ENCODE measurements around the gene MBD5.

Gene MBD5

DNA sequence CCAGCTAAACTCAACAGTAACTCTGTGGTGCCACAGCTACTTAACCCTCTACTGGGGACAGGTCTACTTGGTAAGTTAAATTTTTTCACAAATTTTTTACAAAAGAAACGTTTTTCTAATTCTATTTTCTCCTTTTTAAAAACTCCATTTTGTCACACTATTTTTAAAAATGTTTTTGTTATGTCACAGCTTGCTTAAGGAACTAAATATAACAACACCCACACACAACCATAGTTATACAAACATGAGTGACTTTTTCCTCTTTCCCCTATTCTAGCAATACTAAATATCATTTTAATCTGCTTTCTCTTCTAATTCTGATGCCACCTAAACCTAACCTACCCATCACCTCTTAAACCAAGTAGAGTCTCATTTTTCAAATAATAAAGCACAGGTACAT, 463.2 kb downstream of the MBD5 start:
- DNase-seq: peak; percentile 6 to 52

GRCh38 chr2:148486655-148487054, 465.8 kb downstream of the MBD5 start:
- no peak for DNase-seq

GRCh38 chr2:148487439-148487838, 466.5 kb downstream of the MBD5 start:
- DNase-seq: no peak

- DNase-seq: no peak
These were observed 470.0 kb downstream of the MBD5 start for GRCh38 chr2:148490840-148491439.

DNA sequence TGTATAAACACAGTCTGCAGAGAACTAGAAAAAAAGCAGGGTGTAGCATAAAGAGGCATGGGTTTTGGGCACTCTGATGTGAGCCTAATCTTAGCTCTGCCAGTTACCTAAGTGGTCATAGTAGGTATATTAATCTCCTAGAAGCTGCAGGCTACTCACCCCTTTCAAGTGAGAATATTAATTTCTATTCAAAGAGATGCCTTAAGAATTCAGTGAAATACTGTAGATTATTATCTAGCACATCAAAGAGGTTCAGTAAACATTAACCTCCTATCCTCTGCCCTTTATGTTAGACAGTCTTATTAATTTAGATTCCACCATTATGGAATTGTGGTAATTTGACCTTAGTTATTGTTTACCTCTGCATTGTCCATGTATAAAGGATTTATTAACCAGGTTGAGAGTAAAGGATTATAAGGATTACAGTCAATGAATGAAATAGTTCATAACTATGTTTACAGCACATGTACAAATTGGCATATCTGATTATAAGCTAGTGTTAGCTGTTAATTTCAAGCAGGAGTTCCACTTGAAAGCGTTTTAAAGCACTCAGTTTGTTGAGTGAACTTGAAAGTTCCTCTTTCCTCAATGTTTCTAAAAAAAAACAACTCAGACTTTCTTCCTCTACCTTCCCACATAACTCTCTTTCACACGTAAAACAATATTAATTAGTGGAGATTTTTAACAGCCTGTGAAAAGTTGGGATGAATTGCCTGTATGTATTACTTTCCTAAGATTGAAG, 473.1 kb downstream of the MBD5 start:
- DNase-seq: peak in 1 of 2 donors; percentile 19

- no peak for DNase-seq
These were observed 474.7 kb downstream of the MBD5 start for GRCh38 chr2:148495586-148495985.

- DNase-seq: no peak
These were observed 480.7 kb downstream of the MBD5 start for GRCh38 chr2:148501545-148501944.

DNA sequence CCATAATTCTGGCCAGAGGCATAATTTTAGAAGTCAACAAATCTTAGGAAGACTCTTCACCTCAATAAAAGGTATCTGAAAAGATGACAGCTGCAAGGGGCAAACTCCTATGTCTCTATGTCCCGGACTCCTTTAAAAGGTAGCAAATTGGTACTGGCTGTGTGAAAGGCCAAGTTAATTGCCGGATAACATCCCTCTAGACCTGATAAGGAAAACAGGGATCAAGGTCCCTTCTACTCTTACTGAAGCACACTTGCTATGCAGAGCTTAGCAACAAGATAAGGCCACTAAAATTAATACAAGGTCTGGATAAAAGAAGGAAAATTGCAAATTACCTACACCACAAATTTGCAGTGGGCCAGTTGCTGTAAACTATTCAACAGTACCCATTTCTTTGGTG, 482.6 kb downstream of the MBD5 start:
- DNase-seq: no peak

- no peak for DNase-seq
These were observed 487.1 kb downstream of the MBD5 start for GRCh38 chr2:148507970-148508369.

GRCh38 chr2:148508878-148509287, 488.0 kb downstream of the MBD5 start:
- no peak for DNase-seq

DNA sequence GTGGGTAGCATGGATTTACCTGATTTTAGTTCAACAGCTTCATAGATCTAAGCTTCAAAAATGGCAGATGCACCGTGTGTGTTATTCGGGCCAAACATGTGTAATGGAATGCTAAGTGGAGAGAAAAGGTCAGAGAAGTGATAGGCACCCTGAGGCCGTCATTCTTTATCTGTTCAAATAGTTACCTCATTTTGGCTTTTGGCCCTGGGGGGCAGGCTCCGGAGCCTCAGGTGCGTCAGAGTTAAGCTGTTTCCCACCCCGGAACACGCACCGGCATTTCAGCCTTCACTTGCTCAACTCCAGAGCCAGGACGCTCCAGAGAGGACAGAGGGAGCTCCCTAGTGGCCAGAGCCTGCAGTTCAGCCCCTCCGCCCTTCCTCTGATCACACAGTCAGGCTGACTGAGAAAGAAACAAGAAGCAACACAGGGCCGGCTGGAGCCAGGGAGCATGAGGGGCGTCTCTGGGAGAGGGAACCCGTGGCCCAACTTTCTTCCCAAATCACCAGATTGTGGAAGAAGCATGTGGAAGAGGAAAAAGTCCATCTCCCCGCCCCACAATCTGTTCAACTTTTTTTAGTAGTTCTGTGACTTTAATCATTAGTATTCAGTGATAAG, 488.5 kb downstream of the MBD5 start:
- peak; percentile 86 to 88 for DNase-seq

DNA sequence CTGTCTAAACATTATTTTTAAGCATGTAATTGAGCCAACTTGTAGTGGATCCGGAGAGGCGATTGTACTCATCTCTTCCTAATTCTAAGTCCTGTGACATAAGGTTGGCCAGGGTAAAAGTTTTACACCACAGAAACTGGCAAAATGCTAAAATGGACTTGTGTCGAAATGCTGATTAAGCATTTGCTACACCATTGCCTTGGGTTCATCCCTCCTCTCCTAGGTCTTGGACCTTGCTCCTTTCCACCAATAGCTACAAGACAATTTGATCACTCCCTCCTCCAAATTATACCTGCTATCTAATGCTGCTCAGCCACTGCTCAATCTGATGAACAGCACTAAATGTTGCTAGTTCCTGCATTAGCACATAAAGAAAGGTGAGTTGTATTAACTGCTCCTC, 491.0 kb downstream of the MBD5 start:
- DNase-seq: no peak

GRCh38 chr2:148512501-148512900, 491.6 kb downstream of the MBD5 start:
- no peak for DNase-seq

- no peak for DNase-seq
These were observed 492.5 kb downstream of the MBD5 start for GRCh38 chr2:148513427-148513826.

- DNase-seq: no peak
These were observed 494.2 kb downstream of the MBD5 start for GRCh38 chr2:148515120-148515519.

DNA sequence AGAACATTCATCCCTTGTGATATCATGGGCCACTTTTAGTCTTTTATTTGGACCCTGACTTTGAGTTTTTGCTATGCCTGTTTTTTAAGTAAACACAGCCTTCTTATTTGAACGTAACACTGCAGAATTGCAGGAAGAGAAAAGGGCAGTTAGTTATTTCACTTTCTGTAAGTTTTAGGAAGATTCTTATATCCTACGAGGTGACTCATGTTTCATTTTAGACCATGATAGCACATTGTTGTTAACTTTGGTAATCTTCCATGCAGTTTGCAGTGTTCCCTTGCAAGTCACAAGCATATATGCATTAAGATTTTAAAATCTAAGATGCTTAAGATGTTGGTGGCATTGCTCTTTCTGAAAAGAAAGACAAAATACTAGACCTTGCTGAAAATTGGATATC, 495.1 kb downstream of the MBD5 start:
- no peak for DNase-seq

DNA sequence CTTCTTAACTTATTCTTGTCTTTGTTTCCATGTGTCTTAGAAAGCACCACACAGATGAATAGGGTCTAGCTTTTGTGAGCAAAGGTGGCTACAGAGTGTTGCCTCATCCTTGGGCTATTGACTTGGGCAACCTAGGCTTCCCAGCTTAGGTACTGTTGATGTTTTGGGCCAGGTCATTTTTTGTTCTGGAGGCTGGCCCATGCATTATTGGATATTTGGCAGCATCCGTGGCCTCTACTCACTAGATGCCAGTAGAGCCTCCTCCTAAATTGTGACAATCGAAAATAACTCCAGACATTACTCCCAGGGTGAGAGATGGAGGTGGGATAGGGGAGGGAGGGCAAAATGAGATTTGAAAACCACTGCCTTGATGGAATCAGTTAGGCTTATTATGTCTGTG, 496.4 kb downstream of the MBD5 start:
- no peak for DNase-seq

DNA sequence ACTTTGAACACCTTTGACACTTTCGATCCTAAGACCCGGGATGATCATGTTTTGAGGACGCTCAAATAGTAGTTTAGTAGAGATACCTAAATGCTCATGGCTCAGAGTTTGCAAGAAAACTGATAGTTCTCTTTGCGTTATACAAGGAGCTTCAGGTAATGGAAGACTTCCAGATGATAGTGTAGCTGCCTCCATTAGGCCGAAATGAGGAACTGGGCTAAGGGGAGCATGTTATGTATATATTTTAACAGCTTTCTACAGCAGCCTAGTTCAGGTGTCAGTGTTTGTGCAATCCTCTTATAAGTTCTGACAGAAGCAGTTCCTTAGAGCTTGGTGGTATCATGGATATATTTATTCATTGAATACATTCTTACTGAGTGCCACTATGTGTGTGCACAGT, 496.9 kb downstream of the MBD5 start:
- no peak for DNase-seq

DNA sequence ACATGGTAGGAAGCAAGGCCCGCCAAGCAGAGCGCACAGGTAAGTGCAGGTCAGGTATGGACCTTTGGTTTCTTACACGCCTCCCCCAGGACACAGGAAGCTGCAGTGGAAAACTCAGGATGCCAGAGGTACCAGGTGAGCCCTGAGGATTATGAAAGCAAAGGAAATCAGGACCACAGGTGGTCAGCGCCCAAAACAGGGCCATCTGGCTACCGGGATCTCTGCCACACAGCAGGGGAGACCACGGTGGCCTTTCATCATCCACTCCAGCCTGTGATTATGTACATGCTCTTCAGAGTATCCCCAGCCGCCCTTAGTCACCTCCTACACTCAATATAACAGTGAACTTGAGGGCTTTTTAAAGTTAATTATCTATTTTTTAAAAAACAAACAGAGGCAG, 498.1 kb downstream of the MBD5 start:
- no peak for DNase-seq

DNA sequence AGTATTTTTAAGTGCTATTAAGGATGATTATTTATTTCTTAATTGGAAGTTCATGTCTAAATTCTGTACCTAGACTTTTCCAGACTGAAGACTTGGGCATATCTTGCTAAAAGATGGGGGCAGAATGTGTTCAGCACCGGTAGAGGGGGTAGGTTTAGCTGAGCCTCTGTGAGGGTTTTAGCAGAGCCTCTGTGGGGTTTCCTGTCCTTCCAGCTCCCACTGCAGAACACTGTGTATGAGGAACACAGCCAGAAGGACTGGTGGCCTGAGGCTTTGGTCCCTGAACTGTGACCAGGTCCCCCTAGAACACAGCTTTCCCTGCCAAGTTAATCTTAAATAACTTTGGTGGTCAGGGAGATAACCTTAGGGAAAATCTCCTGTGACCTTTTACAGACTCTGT, 500.3 kb downstream of the MBD5 start:
- no peak for DNase-seq

GRCh38 chr2:148523315-148523714, 502.4 kb downstream of the MBD5 start:
- no peak for DNase-seq

DNA sequence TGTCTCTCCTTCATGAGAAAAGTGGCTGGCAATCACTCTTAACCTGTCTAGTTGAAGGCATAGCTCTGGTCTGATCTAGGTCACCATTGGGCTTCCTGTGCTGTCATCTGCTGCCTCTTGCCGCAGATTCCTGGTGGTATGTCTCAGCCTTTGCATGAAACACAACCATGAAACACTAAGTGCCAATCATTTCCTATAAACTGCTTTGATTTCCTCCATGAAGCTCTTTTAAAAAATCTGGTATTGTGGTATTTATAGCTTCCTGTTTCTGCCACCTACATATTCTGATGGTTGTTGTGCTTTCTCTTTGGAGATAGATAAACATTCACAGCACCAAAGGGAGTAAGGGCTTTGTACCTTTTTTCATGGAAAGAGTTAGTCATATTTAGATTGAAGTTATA, 503.6 kb downstream of the MBD5 start:
- peak; percentile 54 to 56 for DNase-seq

DNA sequence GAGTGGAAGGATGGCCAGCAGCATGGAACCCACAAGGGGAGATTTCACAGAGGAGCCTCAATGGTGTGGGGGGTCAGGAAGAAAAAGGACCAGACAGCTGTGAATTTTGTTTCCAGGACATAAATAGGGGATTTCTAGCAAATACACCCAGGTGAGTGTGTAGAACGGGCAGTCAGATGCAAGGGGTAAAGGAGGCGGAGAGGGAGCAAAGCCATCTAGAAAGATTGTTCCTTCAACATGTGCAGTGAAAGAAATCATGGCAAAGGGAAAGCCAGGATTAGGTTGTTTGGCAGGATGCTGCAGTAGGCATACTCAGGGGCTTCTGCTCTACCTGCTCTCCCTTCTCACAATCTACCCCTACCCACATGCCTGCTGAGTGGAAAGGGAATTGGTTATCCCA, 504.2 kb downstream of the MBD5 start:
- DNase-seq: no peak

All from inflammatory macrophage (primary cell).